ENCODE measurements around the gene POLR2J.
"Not testable (repeated sequence)": the region's sequence is repeated elsewhere in the genome, so short reads cannot be mapped to it uniquely, and the experiment has no call there.

POLR2J gene

DNA sequence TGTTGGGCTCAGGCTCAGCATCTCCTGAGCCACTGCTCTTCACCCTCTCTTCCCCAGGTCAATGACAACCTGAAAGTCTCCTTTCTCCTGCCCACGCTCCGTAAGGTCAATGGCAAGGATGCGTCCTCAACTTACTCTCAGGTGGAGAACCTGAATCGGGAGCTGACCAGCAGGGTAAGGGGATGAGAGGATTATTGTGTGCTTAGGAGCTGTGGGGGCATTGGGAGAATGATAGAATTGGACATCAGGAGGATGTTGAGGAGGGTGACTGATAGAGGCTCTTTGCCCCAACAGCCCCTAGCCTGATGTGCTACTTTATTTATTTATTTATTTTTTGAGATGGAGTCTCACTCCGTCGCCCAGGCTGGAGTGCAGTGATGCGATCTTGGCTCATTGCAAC lies 12.6 kb downstream of the POLR2J start:
- no peak for DNase-seq (ENCODE audit: low read depth)

- DNase-seq (ENCODE audit: low read depth) = peak; percentile 39
Observed at GRCh38 chr7:102464577-102465280, 14.0 kb downstream of the POLR2J start, which contains the start of the genes ALKBH4 and LRWD1. Gene ALKBH4 (minus strand): TSS chr7:102464863. CDS start chr7:102464836, 27 bp downstream. Gene LRWD1 (plus strand): TSS chr7:102464984. CDS start chr7:102465081, 97 bp downstream.

DNA sequence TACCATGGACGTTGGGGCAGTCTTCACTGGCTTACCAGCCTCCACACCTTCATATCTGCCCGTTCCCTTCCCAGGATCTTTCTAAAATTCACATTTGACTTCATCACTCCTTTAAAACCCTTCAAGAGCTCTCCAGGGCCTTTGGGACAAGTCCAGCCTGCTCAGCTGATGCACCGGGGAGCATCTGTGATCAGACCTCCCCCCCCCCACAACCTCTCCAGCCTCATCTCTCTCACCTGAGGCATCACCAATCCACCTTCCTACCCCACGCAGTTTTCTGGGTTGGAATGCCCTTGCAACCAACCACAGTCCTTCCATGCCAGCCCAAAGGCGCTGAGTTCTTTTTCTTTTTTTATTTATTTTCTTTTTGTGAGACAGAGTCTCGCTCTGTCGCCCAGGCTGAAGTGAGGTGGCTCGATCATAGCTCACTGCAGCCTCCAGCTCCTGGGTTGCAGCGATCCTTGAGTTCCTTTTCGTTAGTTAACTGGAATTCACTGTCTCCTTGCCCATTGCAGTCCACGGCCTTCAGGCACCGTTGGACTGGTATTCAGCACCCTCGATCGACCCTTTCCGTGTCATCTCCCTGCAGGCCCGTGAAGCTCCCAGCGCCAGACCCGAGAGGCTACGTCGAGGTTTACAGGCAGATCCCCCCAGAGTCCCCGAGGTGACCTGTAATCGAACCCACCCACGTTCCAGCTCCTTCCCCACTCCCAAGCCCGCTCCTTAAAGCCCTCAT lies 14.7 kb downstream of the POLR2J start:
- no peak for DNase-seq (ENCODE audit: low read depth)

DNA sequence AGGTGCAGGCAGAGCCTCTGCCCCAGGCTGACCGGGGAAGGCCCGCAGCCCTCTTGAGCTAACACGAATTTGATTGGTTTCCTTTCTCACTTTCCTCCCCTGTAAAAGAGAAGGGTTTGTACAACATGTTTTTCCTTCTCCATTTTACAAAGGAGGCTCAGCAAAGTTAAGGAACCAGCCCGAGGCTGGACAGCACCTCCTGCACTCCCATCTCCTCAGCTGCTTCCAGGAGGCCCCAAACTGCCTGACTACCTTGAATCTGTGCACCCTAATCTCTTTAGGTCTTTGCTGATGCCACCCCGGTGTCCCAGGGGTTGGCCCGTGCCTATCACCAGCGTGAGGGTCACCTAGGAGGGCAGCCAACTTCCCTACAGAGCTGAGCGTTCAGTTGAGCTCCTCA lies 18.3 kb downstream of the POLR2J start:
- no peak for DNase-seq (ENCODE audit: low read depth)

GRCh38 chr7:102459221-102459844 lies 19.4 kb downstream of the POLR2J start:
- DNase-seq (ENCODE audit: low read depth) = no peak

- DNase-seq (ENCODE audit: low read depth) = no peak
Observed at GRCh38 chr7:102457352-102457924, 21.3 kb downstream of the POLR2J start.

- DNase-seq (ENCODE audit: low read depth) = no peak
Observed at GRCh38 chr7:102456327-102456726, 22.4 kb downstream of the POLR2J start.

DNA sequence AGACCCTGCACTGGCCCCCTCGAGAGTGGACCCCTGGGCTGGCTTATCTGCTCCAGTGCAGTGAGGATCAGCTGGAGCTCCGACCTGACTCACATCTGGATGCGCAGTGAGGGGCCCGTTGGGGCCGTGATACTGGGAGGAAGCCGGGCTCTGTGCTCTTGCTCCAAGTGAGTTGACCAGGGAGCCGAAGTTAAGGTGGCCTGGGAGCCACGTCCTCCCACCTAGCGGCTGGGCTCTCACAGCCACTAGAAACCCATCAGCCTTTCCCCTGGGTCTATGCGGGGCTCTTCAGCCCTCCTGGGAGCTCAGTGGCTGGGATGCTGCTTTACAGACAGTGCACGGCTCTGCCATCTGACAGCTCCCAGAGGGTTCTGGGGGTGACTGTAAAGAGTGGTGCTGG lies 23.1 kb downstream of the POLR2J start:
- no peak for DNase-seq (ENCODE audit: low read depth)

- DNase-seq (ENCODE audit: low read depth) = not testable (repeated sequence)
Observed at GRCh38 chr7:102454932-102455331, 23.8 kb downstream of the POLR2J start.

DNA sequence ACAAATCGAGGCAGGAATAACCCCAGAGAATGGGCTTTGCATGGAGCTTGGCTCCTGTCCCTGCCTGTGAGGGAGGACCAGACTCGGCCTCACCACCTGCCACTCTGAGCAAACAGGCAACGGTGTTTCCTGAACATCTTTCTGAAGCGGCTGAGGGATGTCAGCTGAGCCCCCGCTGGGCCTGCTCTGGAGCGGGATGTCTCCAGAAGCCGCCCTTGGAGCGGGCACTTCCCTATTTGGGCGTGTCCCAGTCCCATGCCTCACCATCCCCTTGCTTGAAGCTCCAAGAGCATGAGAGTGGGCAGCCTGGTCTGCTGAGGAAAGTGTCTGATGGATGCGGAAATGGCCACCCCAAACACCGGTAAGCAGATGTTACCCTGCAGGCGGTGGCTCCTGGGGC lies 24.3 kb downstream of the POLR2J start:
- DNase-seq (ENCODE audit: low read depth) = no peak

GRCh38 chr7:102453319-102453718 lies 25.4 kb downstream of the POLR2J start:
- DNase-seq (ENCODE audit: low read depth) = no peak

- no peak for DNase-seq (ENCODE audit: low read depth)
Observed at GRCh38 chr7:102452451-102452850, 26.3 kb downstream of the POLR2J start.

- no peak for DNase-seq (ENCODE audit: low read depth)
Observed at GRCh38 chr7:102451371-102452054, 27.2 kb downstream of the POLR2J start.

- no peak for DNase-seq (ENCODE audit: low read depth)
Observed at GRCh38 chr7:102450242-102450641, 28.5 kb downstream of the POLR2J start.

GRCh38 chr7:102449136-102449535 lies 29.6 kb downstream of the POLR2J start:
- no peak for DNase-seq (ENCODE audit: low read depth)

- no peak for DNase-seq (ENCODE audit: low read depth)
Observed at GRCh38 chr7:102447311-102447710, 31.4 kb downstream of the POLR2J start.

DNA sequence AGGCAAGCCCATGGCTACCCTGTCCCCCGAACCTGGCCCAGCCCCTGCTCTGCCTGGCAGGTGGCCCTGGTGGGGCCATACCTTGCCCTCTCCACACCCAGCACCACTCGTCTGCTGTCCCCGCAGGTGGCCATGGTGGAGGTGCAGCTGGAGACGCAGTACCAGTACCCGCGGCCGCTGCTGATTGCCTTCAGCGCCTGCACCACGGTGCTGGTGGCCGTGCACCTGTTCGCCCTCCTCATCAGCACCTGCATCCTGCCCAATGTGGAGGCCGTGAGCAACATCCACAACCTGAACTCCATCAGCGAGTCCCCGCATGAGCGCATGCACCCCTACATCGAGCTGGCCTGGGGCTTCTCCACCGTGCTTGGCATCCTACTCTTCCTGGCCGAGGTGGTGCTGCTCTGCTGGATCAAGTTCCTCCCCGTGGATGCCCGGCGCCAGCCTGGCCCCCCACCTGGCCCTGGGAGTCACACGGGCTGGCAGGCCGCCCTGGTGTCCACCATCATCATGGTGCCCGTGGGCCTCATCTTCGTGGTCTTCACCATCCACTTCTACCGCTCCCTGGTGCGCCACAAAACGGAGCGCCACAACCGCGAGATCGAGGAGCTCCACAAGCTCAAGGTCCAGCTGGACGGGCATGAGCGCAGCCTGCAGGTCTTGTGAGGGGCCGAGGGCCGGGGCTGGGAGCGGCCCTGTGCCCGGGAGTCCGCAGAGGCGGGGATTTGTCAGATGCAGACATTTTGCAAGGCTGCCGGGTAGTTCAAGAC lies 32.1 kb downstream of the POLR2J start:
- DNase-seq (ENCODE audit: low read depth) = no peak

DNA sequence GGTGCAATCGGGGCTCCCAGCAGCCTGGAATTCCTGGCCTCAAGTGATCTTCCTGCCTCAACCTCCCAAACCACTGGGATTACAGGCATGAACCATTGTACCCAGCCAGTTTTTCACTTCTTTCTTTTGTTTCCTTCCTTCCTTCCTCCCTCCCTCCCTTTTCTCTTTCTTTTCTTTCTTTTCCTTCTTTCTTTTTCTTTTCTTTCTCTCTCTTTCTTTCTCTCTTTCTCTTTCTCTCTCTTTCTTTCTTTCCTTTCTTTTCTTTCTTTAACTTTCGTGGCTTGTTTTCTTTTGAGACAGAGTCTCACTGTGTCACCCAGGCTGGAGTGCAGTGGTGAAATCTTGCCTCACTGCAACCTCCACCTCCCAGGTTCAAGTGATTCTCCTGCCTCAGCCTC lies 33.0 kb downstream of the POLR2J start:
- no peak for DNase-seq (ENCODE audit: low read depth)

- no peak for DNase-seq (ENCODE audit: low read depth)
Observed at GRCh38 chr7:102444961-102445673, 33.6 kb downstream of the POLR2J start.

- DNase-seq (ENCODE audit: low read depth) = peak; percentile 49
Observed at GRCh38 chr7:102439963-102440795, 38.5 kb downstream of the POLR2J start.
